Panc1 (cell line): ENCODE results near the gene FAM107A. TPM values are rescaled to one million over a fixed set of nuclear protein-coding genes. Genes with fewer than 3 reads are reported as not detected.

Experiments
- ATAC-seq: fragments of 200-7000 bp; cut with Tn5 transposase; 2 replicates; pipeline ENCODE4 v1.9.1; 2020; ENCODE audit warnings: mild to moderate bottlenecking, moderate library complexity
- BruUV-seq: library from RNA; stranded (reverse); fragments of 400-500 nt; replicated peaks from 2 replicates; lab custom pipeline; 2021; lab: Mats Ljungman, UMichigan
- CTCF ChIA-PET: fragments of 300-600 bp; sonication (Branson Sonifier 250); formaldehyde crosslinking; loops from one replicate; lab custom pipeline; 2022; ENCODE audit warnings: antibody characterized with exemption; lab: Charles Lee
- POLR2A ChIA-PET: fragments of 300-600 bp; sonication (Branson Sonifier 250); formaldehyde crosslinking; loops from one replicate; lab custom pipeline; 2022; ENCODE audit warnings: antibody characterized with exemption; lab: Charles Lee
- DNase-seq: peaks from one replicate; pipeline ENCODE4 v3.0.0-alpha.2; 2010; ENCODE audit warnings: low read depth, low spot score
- H3K27ac ChIP-seq: 2 replicates; pipeline ENCODE4 v1.5.1; 2011; ENCODE audit warnings: mild to moderate bottlenecking, low read length, inconsistent platforms
- H3K27me3 ChIP-seq: fragments of 200-500 bp; sonication (Bioruptor generic); 2 replicates; pipeline ENCODE4 v1.6.0; 2014; ENCODE audit warnings: low read length, inconsistent platforms; ENCODE audit not compliant: control insufficient read depth, insufficient read depth
- H3K36me3 ChIP-seq: fragments of 200-500 bp; sonication (Bioruptor generic); 2 replicates; pipeline ENCODE4 v1.5.1; 2014; ENCODE audit warnings: inconsistent platforms, mild to moderate bottlenecking, low read length, moderate library complexity; ENCODE audit not compliant: control insufficient read depth, insufficient read depth
- H3K4me1 ChIP-seq: 2 replicates; pipeline ENCODE4 v1.5.1; 2011; ENCODE audit warnings: inconsistent platforms, mild to moderate bottlenecking, low read length, moderate library complexity; ENCODE audit not compliant: control insufficient read depth, insufficient read depth
- H3K4me3 ChIP-seq, 2 experiments: 2 replicates each; pipeline ENCODE4 v1.5.1; 2011 to 2012; ENCODE audit warnings: low read depth in 2 of 2, low read length in 2 of 2, mild to moderate bottlenecking in 2 of 2, inconsistent platforms in 1 of 2, moderate library complexity in 1 of 2
- H3K9me3 ChIP-seq: fragments of 200-500 bp; sonication (Bioruptor generic); 2 replicates; pipeline ENCODE4 v1.5.1; 2014; ENCODE audit warnings: low read depth, mild to moderate bottlenecking, inconsistent platforms, low read length, moderate library complexity; ENCODE audit not compliant: control insufficient read depth, insufficient read depth
- POLR2AphosphoS5 ChIP-seq: IDR thresholded peaks from 2 replicates; pipeline ENCODE4 v1.6.1; 2012; ENCODE audit warnings: mild to moderate bottlenecking, low read depth, low read length, moderate library complexity
- SIN3A ChIP-seq: IDR thresholded peaks from 2 replicates; pipeline ENCODE4 v1.6.1; 2012; ENCODE audit warnings: low read depth, mild to moderate bottlenecking, low read length, moderate library complexity, borderline replicate concordance; ENCODE audit not compliant: insufficient read depth
- TCF7L2 ChIP-seq: IDR thresholded peaks from 2 replicates; pipeline ENCODE4 v1.6.1; 2011; ENCODE audit warnings: mild to moderate bottlenecking, low read depth, low read length, inconsistent platforms
- in situ Hi-C: cut with HindIII; loops from 2 replicates; pipeline ENCODE4 v1.10.0; 2016; ENCODE audit warnings: low sequenced_read_pairs, low pct_unique_long_range_greater_than_20kb
- intact Hi-C: fragments of 100-400 bp; cut with micrococcal nuclease; formaldehyde crosslinking; loops from one replicate; pipeline ENCODE4 v1.10.0; 2022; ENCODE audit not compliant: unreplicated experiment
- total RNA-seq: library from RNA; stranded (reverse); gene quantifications from one replicate; pipeline ENCODE4 v1.2.1, GENCODE V29; 2021; ENCODE audit not compliant: unreplicated experiment
- TF ChIP-seq, protein P1 (sequence below): fragments of 450-650 bp; IDR thresholded peaks from 2 replicates; pipeline ENCODE4 v1.5.1; 2017; ENCODE audit warnings: mild to moderate bottlenecking
- TF ChIP-seq, protein P2 (sequence below), 2 experiments: IDR thresholded peaks; 2 replicates each; pipeline ENCODE4 v1.6.1; 2011 to 2012; ENCODE audit warnings: low read depth in 2 of 2, control low read depth in 1 of 2, low read length in 1 of 2, mild to moderate bottlenecking in 1 of 2, moderate library complexity in 1 of 2; ENCODE audit not compliant: insufficient read depth in 1 of 2

FAM107A gene
- total RNA-seq, 1 experiment from 2014 or later, result 0.08 TPM

DNA sequence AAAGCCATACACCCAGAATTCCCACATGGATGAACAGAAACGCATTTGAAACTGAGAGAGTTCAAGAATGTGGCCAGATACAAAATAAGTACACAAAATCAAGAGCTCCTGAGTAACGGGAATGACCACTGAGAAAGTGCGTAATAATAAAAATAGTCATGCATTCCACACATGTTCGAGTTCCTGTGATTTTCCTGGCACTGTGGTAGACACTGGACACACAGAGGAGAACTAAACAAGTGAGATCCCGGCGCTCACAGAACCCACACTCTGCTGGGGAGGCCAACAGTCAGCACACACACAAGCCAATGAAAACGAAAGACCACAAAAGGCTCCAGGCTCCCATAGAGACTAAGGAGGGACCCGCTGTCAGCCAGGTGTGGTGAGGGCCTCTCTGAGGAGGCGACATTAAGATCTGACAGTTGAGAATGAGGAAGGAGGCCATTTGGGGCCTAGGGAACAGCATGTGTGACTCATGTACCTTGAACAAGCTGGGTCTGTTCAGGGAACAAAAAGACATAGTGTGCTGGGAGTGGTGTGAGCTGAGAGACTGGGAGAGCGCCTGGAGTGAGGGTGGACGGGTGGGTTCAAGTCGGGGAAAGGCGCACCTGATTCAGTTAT is 5.1 kb downstream of the FAM107A start:
- in situ Hi-C loops, result no loop called here
- no TSS peak for BruUV-seq
- ChIA-PET CTCF (no interaction called here), POLR2A (no interaction called here)
- Histone ChIP-seq H3K9me3 (no peaks in the 10 kb centered on the region), H3K4me3 (no peak overlapping the region), H3K27ac (no peak overlapping the region), H3K27me3 (no peaks in the 10 kb centered on the region), H3K36me3 (no peaks in the 10 kb centered on the region), H3K4me1 (no peaks in the 10 kb centered on the region; the same call in 1 of the 2 replicates)
- DNase-seq (no peak), ATAC-seq (no peak)
- intact Hi-C loops, result no loop called here
- TF ChIP-seq TCF7L2 (no peak), SIN3A (no peak), POLR2AphosphoS5 (no peak)
- TF ChIP-seq, protein P1, sequence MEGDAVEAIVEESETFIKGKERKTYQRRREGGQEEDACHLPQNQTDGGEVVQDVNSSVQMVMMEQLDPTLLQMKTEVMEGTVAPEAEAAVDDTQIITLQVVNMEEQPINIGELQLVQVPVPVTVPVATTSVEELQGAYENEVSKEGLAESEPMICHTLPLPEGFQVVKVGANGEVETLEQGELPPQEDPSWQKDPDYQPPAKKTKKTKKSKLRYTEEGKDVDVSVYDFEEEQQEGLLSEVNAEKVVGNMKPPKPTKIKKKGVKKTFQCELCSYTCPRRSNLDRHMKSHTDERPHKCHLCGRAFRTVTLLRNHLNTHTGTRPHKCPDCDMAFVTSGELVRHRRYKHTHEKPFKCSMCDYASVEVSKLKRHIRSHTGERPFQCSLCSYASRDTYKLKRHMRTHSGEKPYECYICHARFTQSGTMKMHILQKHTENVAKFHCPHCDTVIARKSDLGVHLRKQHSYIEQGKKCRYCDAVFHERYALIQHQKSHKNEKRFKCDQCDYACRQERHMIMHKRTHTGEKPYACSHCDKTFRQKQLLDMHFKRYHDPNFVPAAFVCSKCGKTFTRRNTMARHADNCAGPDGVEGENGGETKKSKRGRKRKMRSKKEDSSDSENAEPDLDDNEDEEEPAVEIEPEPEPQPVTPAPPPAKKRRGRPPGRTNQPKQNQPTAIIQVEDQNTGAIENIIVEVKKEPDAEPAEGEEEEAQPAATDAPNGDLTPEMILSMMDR, result no peak
- TF ChIP-seq, protein P2, sequence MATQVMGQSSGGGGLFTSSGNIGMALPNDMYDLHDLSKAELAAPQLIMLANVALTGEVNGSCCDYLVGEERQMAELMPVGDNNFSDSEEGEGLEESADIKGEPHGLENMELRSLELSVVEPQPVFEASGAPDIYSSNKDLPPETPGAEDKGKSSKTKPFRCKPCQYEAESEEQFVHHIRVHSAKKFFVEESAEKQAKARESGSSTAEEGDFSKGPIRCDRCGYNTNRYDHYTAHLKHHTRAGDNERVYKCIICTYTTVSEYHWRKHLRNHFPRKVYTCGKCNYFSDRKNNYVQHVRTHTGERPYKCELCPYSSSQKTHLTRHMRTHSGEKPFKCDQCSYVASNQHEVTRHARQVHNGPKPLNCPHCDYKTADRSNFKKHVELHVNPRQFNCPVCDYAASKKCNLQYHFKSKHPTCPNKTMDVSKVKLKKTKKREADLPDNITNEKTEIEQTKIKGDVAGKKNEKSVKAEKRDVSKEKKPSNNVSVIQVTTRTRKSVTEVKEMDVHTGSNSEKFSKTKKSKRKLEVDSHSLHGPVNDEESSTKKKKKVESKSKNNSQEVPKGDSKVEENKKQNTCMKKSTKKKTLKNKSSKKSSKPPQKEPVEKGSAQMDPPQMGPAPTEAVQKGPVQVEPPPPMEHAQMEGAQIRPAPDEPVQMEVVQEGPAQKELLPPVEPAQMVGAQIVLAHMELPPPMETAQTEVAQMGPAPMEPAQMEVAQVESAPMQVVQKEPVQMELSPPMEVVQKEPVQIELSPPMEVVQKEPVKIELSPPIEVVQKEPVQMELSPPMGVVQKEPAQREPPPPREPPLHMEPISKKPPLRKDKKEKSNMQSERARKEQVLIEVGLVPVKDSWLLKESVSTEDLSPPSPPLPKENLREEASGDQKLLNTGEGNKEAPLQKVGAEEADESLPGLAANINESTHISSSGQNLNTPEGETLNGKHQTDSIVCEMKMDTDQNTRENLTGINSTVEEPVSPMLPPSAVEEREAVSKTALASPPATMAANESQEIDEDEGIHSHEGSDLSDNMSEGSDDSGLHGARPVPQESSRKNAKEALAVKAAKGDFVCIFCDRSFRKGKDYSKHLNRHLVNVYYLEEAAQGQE (IDR thresholded peaks at IDR 0.05; ENCODE audit: insufficient read depth in 1 of 2, low read depth in 2 of 2, low read length in 1 of 2), result no peak

DNA sequence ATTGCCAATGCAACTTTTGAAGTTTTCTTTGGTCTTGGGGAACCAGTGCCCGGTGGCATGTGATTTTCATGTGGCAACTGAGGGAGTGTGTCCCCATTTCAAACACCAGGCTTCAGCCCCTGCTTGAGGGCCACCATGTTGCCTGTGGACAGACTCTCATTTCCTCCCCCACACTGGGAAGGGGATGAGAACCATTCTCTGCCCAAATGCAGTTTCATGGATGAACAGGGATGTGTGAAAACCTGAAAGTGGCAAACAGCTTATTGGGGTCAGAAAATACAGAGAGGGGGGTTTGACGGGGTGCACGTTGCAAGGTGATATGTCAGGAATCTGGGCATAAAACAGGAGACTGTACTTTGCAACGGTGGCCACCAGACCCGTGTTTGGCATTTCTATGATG is 6.3 kb downstream of the FAM107A start:
- H3K4me3 ChIP-seq, result no peak overlapping the region
- intact Hi-C loops, result no loop called here
- H3K27me3 ChIP-seq, result no peaks in the 10 kb centered on the region
- in situ Hi-C loops, result no loop called here
- no TSS peak for BruUV-seq
- DNase-seq (no peak), ATAC-seq (no peak)
- POLR2A ChIA-PET, result no interaction called here
- H3K4me1 ChIP-seq, result no peaks in the 10 kb centered on the region; the same call in 1 of the 2 replicates
- H3K9me3 ChIP-seq, result no peaks in the 10 kb centered on the region
- CTCF ChIA-PET, result no interaction called here
- H3K27ac ChIP-seq, result no peak overlapping the region
- H3K36me3 ChIP-seq, result no peaks in the 10 kb centered on the region
- TF ChIP-seq, protein P2 (IDR thresholded peaks at IDR 0.05; ENCODE audit: insufficient read depth in 1 of 2, low read depth in 2 of 2, low read length in 1 of 2), result no peak
- TF ChIP-seq POLR2AphosphoS5 (no peak), SIN3A (no peak), TCF7L2 (no peak)
- TF ChIP-seq, protein P1, result no peak
